Activated naive CD4-positive, alpha-beta T cell treated with anti-CD3 and anti-CD28 coated beads for 36 hours (primary cell): ENCODE measurements around the gene FAP. TPM values are rescaled to one million over a fixed set of nuclear protein-coding genes. Genes with fewer than 3 reads are reported as not detected.

ENCODE experiments used
- CTCF ChIA-PET: fragments of 350-600 bp; sonication (Branson Sonifier 250); formaldehyde crosslinking; loops from one replicate; lab custom pipeline; 2021; ENCODE audit warnings: antibody characterized with exemption; lab: Charles Lee
- DNase-seq: peaks from one replicate; pipeline ENCODE4 v3.0.0-alpha.2; 2020
- H3K27ac Mint-ChIP-seq: one replicate; pipeline ENCODE4 v1.8.0; 2021; ENCODE audit warnings: mild to moderate bottlenecking, mixed read lengths
- H3K27me3 Mint-ChIP-seq: one replicate; pipeline ENCODE4 v1.8.0; 2021; ENCODE audit warnings: low read depth, mixed read lengths
- H3K36me3 Mint-ChIP-seq: one replicate; pipeline ENCODE4 v1.8.0; 2021; ENCODE audit warnings: low read depth, mixed read lengths
- H3K4me1 Mint-ChIP-seq: one replicate; pipeline ENCODE4 v1.8.0; 2021; ENCODE audit warnings: low read depth, mixed read lengths
- H3K4me3 Mint-ChIP-seq: one replicate; pipeline ENCODE4 v1.8.0; 2021; ENCODE audit warnings: mild to moderate bottlenecking, moderate library complexity, mixed read lengths
- H3K9me3 Mint-ChIP-seq: one replicate; pipeline ENCODE4 v1.8.0; 2021; ENCODE audit warnings: mixed read lengths
- intact Hi-C: fragments of 100-400 bp; cut with micrococcal nuclease; formaldehyde crosslinking; loops from one replicate; pipeline ENCODE4 v1.15.1; 2023
- total RNA-seq, 2 experiments: library from RNA; stranded (reverse); gene quantifications; one replicate each; pipeline ENCODE4 v1.2.3, GENCODE V29; 2021

The FAP gene
- total RNA-seq, 2 experiments from 2014 or later, result not detected

DNA sequence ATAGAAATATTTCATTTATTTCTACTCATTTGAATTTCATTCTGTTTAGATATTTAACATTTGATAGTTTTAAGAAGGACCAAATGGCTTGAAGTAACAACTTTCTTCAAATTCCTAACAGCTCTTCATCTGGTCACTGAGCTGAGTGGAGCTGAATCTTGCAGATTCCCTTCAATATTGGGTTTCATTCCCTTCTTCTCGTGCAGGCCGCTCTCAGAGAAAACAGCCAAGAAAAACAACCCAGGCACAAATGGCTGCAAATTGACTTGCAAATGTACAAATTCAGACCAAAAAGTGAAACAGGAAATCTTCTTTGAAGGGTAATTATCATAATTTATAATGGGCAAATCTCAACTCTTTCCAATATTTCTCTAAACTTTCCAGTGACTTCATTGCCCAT is 60.9 kb downstream of the FAP start:
- no peak overlapping the region for H3K27ac Mint-ChIP-seq
- CTCF ChIA-PET, result interaction anchor here (1.3 kb wide), 1 partner anchor 41 kb away, joined by 3 read pairs; no protein-coding TSS in a partner anchor
- H3K36me3 Mint-ChIP-seq, result no peaks in the 10 kb centered on the region
- H3K9me3 Mint-ChIP-seq, result no peaks in the 10 kb centered on the region
- H3K27me3 Mint-ChIP-seq, result peaks cover 7% of the 10 kb centered on the region
- intact Hi-C loops, result no loop called here
- no peak for DNase-seq
- no peak overlapping the region for H3K4me3 Mint-ChIP-seq
- peaks cover 5% of the 10 kb centered on the region for H3K4me1 Mint-ChIP-seq

GRCh38 chr2:162177301-162177700 is 65.9 kb downstream of the FAP start:
- Mint-ChIP-seq H3K9me3 (no peaks in the 10 kb centered on the region), H3K4me1 (peaks cover 4% of the 10 kb centered on the region), H3K4me3 (no peak overlapping the region), H3K27ac (no peak overlapping the region), H3K36me3 (no peaks in the 10 kb centered on the region), H3K27me3 (peaks cover 13% of the 10 kb centered on the region)
- DNase-seq, result no peak
- intact Hi-C loops, result no loop called here
- CTCF ChIA-PET, result interaction anchor here (0.5 kb wide), 1 partner anchor 136 kb away, joined by 6 read pairs; no protein-coding TSS in a partner anchor

DNA sequence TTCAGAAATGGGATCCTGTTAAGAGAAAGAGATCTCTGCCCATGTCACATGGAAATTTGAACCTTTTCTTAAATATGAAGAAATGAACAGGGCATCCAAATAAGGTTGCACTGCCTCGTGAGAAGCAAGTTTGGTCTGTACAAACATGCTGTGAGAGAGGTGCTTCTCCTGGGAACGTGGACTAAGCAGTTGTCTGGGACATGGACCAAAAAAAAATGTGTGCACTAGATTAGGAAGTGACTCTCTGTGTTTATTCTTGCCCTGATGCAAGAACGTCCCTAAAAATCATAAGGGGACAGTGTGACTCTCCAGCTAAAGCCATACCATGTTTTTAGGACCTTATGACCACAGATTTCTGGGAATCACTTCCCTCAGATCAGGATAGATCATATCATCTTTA is 67.5 kb downstream of the FAP start:
- no peak for DNase-seq
- intact Hi-C loops, result no loop called here
- H3K9me3 Mint-ChIP-seq, result no peaks in the 10 kb centered on the region
- H3K27ac Mint-ChIP-seq, result no peak overlapping the region
- no peaks in the 10 kb centered on the region for H3K36me3 Mint-ChIP-seq
- peaks cover 6% of the 10 kb centered on the region for H3K4me1 Mint-ChIP-seq
- CTCF ChIA-PET, result no interaction called here
- H3K27me3 Mint-ChIP-seq, result peaks cover 13% of the 10 kb centered on the region
- no peak overlapping the region for H3K4me3 Mint-ChIP-seq

DNA sequence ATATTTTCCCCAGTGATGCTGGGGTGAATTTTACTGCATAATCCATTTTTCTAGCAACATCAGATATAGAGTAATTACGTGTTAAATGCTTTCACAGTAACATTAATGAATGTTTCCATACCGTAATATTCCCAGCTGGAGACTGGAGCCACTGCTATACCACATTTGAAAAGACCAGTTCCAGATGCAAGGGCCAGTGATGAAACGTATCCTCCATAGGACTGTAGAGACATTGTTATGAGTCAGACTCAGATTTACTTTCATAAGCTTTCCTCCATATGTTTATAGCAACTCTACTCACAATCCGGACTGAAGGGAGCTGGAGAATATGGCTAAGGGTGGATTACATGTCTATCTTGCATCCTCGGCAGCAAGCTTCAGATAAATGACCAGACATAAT is 68.5 kb downstream of the FAP start:
- H3K36me3 Mint-ChIP-seq, result no peaks in the 10 kb centered on the region
- CTCF ChIA-PET, result interaction anchor here (0.7 kb wide), 1 partner anchor 123 kb away, joined by 4 read pairs; no protein-coding TSS in a partner anchor
- intact Hi-C loops, result no loop called here
- H3K9me3 Mint-ChIP-seq, result no peaks in the 10 kb centered on the region
- no peak overlapping the region for H3K27ac Mint-ChIP-seq
- peaks cover 6% of the 10 kb centered on the region for H3K4me1 Mint-ChIP-seq
- no peak for DNase-seq
- H3K27me3 Mint-ChIP-seq, result peaks cover 14% of the 10 kb centered on the region
- no peak overlapping the region for H3K4me3 Mint-ChIP-seq

DNA sequence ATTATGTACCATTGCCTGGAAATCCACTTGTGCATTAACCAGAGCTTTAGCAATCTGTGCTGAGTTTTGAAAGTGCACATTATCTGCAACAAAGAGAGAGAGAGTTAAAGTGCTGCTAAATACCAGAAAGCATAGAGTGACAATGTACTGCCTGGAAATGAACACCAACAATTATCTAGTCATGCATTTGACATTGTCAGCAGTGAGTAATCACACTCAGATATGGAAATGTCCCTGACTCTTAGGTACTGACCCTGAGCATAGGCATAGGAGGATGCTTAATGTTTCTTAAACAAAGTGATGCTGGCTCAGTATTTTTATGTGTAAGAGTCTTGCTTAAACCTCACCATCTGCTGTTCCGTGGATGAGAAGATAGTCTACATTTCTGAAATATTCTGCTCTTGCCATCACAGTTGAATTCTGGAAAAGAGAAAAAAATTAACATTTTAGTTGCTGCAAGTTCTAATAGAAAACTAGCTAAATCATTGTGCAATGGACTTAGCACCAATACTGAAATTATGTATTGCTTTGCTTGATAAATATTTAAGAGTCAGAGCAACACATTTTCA is 70.4 kb downstream of the FAP start:
- no peaks in the 10 kb centered on the region for H3K9me3 Mint-ChIP-seq
- peaks cover 6% of the 10 kb centered on the region for H3K4me1 Mint-ChIP-seq
- H3K27me3 Mint-ChIP-seq, result peaks cover 11% of the 10 kb centered on the region
- intact Hi-C loops, result no loop called here
- no peak for DNase-seq
- CTCF ChIA-PET, result interaction anchor here (2.3 kb wide), 1 partner anchor 19 kb away, joined by 7 read pairs; no protein-coding TSS in a partner anchor
- no peaks in the 10 kb centered on the region for H3K36me3 Mint-ChIP-seq
- no peak overlapping the region for H3K27ac Mint-ChIP-seq
- no peak overlapping the region for H3K4me3 Mint-ChIP-seq

- CTCF ChIA-PET, result interaction anchor here (1.6 to 2.1 kb wide), 2 partner anchors 11 to 13 kb away, joined by 8 to 13 read pairs; no protein-coding TSS in a partner anchor
- no peak overlapping the region for H3K27ac Mint-ChIP-seq
- peaks cover 8% of the 10 kb centered on the region for H3K4me1 Mint-ChIP-seq
- no peak for DNase-seq
- no peak overlapping the region for H3K4me3 Mint-ChIP-seq
- no peaks in the 10 kb centered on the region for H3K36me3 Mint-ChIP-seq
- peaks cover 10% of the 10 kb centered on the region for H3K27me3 Mint-ChIP-seq
- intact Hi-C loops, result no loop called here
- no peaks in the 10 kb centered on the region for H3K9me3 Mint-ChIP-seq
Measured at GRCh38 chr2:162166745-162167144, 76.5 kb downstream of the FAP start.

GRCh38 chr2:162166174-162166573 is 77.1 kb downstream of the FAP start:
- CTCF ChIA-PET, result interaction anchor here (0.6 to 2.1 kb wide), 3 partner anchors 10 to 50 kb away, joined by 3 to 13 read pairs (median 8); no protein-coding TSS in a partner anchor
- Mint-ChIP-seq H3K27me3 (peaks cover 11% of the 10 kb centered on the region), H3K27ac (no peak overlapping the region), H3K36me3 (no peaks in the 10 kb centered on the region), H3K4me1 (peaks cover 8% of the 10 kb centered on the region), H3K4me3 (no peak overlapping the region), H3K9me3 (no peaks in the 10 kb centered on the region)
- intact Hi-C loops, result no loop called here
- DNase-seq, result no peak

DNA sequence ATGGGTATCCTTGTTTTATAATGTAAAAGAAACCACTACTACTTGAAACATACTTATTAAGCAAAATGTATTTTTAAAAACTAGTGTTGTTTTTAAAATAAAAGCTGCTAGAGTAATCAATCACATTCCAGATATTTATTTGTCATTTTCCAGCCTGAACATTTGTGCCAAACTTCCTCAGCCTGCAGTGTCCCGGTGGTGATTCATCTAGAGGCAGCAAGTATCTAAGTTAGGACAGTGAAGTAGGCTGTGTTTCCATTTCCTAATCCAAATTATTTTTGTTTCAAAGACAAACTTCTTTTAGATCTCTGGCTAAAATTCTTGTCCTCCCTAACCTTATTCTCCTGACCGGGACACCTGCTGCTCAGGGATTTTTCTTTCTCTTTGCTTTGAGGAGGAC is 78.4 kb downstream of the FAP start:
- H3K36me3 Mint-ChIP-seq, result no peaks in the 10 kb centered on the region
- no peak for DNase-seq
- CTCF ChIA-PET, result interaction anchor here (1.3 to 2.1 kb wide), 2 partner anchors 11 to 56 kb away, joined by 5 to 13 read pairs; no protein-coding TSS in a partner anchor
- H3K9me3 Mint-ChIP-seq, result no peaks in the 10 kb centered on the region
- peaks cover 8% of the 10 kb centered on the region for H3K4me1 Mint-ChIP-seq
- peaks cover 11% of the 10 kb centered on the region for H3K27me3 Mint-ChIP-seq
- no peak overlapping the region for H3K27ac Mint-ChIP-seq
- no peak overlapping the region for H3K4me3 Mint-ChIP-seq
- intact Hi-C loops, result no loop called here

- H3K27ac Mint-ChIP-seq, result no peak overlapping the region
- CTCF ChIA-PET, result interaction anchor here (1.2 kb wide), 1 partner anchor 137 kb away, joined by 3 read pairs; no protein-coding TSS in a partner anchor
- H3K4me1 Mint-ChIP-seq, result no peaks in the 10 kb centered on the region
- DNase-seq, result no peak
- H3K9me3 Mint-ChIP-seq, result no peaks in the 10 kb centered on the region
- no peaks in the 10 kb centered on the region for H3K36me3 Mint-ChIP-seq
- H3K27me3 Mint-ChIP-seq, result peaks cover 10% of the 10 kb centered on the region
- no peak overlapping the region for H3K4me3 Mint-ChIP-seq
- intact Hi-C loops, result no loop called here
Measured at GRCh38 chr2:162159446-162159845, 83.8 kb downstream of the FAP start.

GRCh38 chr2:162156149-162156548 is 87.1 kb downstream of the FAP start:
- no peak for DNase-seq
- CTCF ChIA-PET, result interaction anchor here (0.7 to 2.0 kb wide), 8 partner anchors 10 to 403 kb away, joined by 3 to 11 read pairs (median 5); no protein-coding TSS in a partner anchor
- no peaks in the 10 kb centered on the region for H3K4me1 Mint-ChIP-seq
- H3K9me3 Mint-ChIP-seq, result no peaks in the 10 kb centered on the region
- no peak overlapping the region for H3K4me3 Mint-ChIP-seq
- intact Hi-C loops, result no loop called here
- H3K27ac Mint-ChIP-seq, result no peak overlapping the region
- H3K27me3 Mint-ChIP-seq, result peaks cover 14% of the 10 kb centered on the region
- H3K36me3 Mint-ChIP-seq, result no peaks in the 10 kb centered on the region

- no peak for DNase-seq
- no peak overlapping the region for H3K27ac Mint-ChIP-seq
- H3K36me3 Mint-ChIP-seq, result no peaks in the 10 kb centered on the region
- CTCF ChIA-PET, result interaction anchor here (0.6 to 3.4 kb wide), 15 partner anchors 11 to 563 kb away, joined by 3 to 16 read pairs (median 5); no protein-coding TSS in a partner anchor
- peaks cover 14% of the 10 kb centered on the region for H3K27me3 Mint-ChIP-seq
- H3K9me3 Mint-ChIP-seq, result no peaks in the 10 kb centered on the region
- intact Hi-C loops, result no loop called here
- H3K4me1 Mint-ChIP-seq, result no peaks in the 10 kb centered on the region
- no peak overlapping the region for H3K4me3 Mint-ChIP-seq
Measured at GRCh38 chr2:162155093-162155492, 88.2 kb downstream of the FAP start.

DNA sequence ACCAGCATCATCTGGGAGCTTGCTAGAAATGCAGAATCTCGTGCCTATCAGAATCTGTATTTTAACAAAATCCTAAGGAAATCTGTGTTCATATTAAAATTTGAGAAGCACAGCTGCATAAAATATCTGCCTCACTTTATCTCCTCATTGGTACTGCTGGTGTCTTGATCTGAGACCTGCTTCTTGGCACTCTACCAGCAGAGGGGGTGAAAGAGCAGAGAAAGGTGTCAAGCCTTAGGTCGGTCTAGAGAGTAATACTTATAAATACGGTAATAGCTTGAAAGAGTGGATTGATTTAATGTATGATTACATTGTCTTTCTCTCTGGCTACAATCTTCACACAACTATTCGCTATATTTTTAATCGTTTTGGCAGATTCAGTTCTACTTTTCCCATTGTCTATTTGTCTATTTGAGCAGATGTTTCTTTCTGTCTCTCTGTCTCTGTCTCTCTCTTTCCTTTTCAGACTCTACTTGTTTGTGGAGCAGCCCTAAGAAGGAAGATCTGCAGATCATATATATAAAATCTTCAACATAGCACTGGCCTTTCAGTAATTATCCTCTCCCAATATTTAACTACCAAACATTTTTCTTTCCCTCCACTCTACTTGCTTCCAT is 89.5 kb downstream of the FAP start:
- Mint-ChIP-seq H3K9me3 (no peaks in the 10 kb centered on the region), H3K4me1 (no peaks in the 10 kb centered on the region), H3K27me3 (peaks cover 14% of the 10 kb centered on the region), H3K27ac (no peak overlapping the region), H3K4me3 (no peak overlapping the region), H3K36me3 (no peaks in the 10 kb centered on the region)
- peak; percentile 81 for DNase-seq
- CTCF ChIA-PET, result interaction anchor here (0.6 to 3.6 kb wide), 31 partner anchors 9 to 561 kb away, joined by 3 to 46 read pairs (median 4); no protein-coding TSS in a partner anchor
- intact Hi-C loops, result loop anchor here (1.0 kb wide), 2 partner anchors 68 to 145 kb away; no protein-coding TSS in a partner anchor
